ENCODE measurements around the gene RRAS2.

GRCh38 chr11:14306481-14306880, 52.5 kb downstream of the RRAS2 start:
- TF ChIP-seq RAD21 (IDR thresholded peaks at IDR 0.05; ENCODE audit: low read length) = no peak
- no peak for TF ChIP-seq MAZ (IDR thresholded peaks at IDR 0.05; ENCODE audit: borderline replicate concordance, low read depth, low read length)
- TF ChIP-seq USF2 (IDR thresholded peaks at IDR 0.05; ENCODE audit: low read depth, low read length) = no peak
- no peak for TF ChIP-seq ELK1 (IDR thresholded peaks at IDR 0.05; ENCODE audit: borderline replicate concordance, low read depth, low read length)
- no peak for TF ChIP-seq FOS (IDR thresholded peaks at IDR 0.05; ENCODE audit: low read depth, low read length)
- no peak for TF ChIP-seq MXI1 (IDR thresholded peaks at IDR 0.05; ENCODE audit: borderline replicate concordance, low read depth, low read length)
